DOHH2 (cell line): Measurements from ENCODE around the gene SEPTIN5.

ENCODE experiments used
- EZH2phosphoT487 ChIP-seq: fragments of 200-600 bp; sonication (generic); IDR thresholded peaks from 2 replicates; pipeline ENCODE4 v1.6.1; 2017; ENCODE audit warnings: borderline replicate concordance, mild to moderate bottlenecking, antibody characterized with exemption, low read length, moderate library complexity, mixed read lengths
- TF ChIP-seq, protein P1 (sequence below): fragments of 200-600 bp; sonication (generic); IDR thresholded peaks from one replicate; pipeline ENCODE4 v1.5.1; 2014; ENCODE audit warnings: antibody characterized with exemption, mild to moderate bottlenecking, low read depth, low read length; ENCODE audit not compliant: poor library complexity, severe bottlenecking

DNA sequence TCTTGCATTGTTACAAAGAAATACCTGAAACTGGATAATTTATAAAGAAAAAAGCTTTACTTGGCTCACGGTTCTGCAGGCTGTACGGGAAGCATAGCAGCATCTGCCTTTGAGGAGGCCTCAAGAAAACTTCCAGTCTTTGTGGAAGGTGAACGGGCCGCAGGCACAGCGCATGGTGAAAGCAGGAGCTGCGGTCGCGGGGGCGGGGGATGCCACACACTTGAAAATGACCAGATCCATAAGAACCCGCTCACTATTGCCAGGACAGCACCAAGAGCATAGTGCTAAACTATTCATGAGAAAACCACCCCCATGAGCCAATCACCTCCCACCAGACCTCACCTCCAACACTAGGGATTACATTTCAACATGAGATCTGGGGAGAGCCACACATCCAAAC is 45.6 kb upstream of the SEPTIN5 start:
- TF ChIP-seq, protein P1, sequence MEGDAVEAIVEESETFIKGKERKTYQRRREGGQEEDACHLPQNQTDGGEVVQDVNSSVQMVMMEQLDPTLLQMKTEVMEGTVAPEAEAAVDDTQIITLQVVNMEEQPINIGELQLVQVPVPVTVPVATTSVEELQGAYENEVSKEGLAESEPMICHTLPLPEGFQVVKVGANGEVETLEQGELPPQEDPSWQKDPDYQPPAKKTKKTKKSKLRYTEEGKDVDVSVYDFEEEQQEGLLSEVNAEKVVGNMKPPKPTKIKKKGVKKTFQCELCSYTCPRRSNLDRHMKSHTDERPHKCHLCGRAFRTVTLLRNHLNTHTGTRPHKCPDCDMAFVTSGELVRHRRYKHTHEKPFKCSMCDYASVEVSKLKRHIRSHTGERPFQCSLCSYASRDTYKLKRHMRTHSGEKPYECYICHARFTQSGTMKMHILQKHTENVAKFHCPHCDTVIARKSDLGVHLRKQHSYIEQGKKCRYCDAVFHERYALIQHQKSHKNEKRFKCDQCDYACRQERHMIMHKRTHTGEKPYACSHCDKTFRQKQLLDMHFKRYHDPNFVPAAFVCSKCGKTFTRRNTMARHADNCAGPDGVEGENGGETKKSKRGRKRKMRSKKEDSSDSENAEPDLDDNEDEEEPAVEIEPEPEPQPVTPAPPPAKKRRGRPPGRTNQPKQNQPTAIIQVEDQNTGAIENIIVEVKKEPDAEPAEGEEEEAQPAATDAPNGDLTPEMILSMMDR, result no peak
- TF ChIP-seq EZH2phosphoT487, result no peak
